Upper lobe of left lung (tissue), 6 donors: ENCODE results near the gene SOX12. TPM values are rescaled to one million over a fixed set of nuclear protein-coding genes. Genes with fewer than 3 reads are reported as not detected.
"Not testable (repeated sequence)": the region's sequence is repeated elsewhere in the genome, so short reads cannot be mapped to it uniquely, and the experiment has no call there.

ENCODE experiments used
- ATAC-seq, 2 donors: fragments of 200-7000 bp; cut with Tn5 transposase; one replicate each; pipeline ENCODE4 v1.9.1; 2022; ENCODE audit warnings: mild to moderate bottlenecking in 2 of 2, moderate library complexity in 2 of 2; ENCODE audit not compliant: low FRiP score in 2 of 2
- DNase-seq, 2 donors: peaks; one replicate each; pipeline ENCODE4 v3.0.0-alpha.2; 2019 to 2020
- H3K27ac ChIP-seq, 4 donors: fragments of 200-600 bp; sonication (generic); one replicate each; pipeline ENCODE4 v1.5.1; 2016 to 2019
- H3K27me3 ChIP-seq, 4 donors: fragments of 200-600 bp; sonication (generic); one replicate each; pipeline ENCODE4 v1.5.1; 2017 to 2019
- H3K36me3 ChIP-seq, 4 donors: fragments of 200-600 bp; sonication (generic); one replicate each; pipeline ENCODE4 v1.5.1; 2016 to 2019
- H3K4me1 ChIP-seq, 4 donors: fragments of 200-600 bp; sonication (generic); one replicate each; pipeline ENCODE4 v1.5.1; 2018 to 2019
- H3K4me3 ChIP-seq, 4 donors: fragments of 200-600 bp; sonication (generic); one replicate each; pipeline ENCODE4 v1.5.1; 2017 to 2019; ENCODE audit warnings: mild to moderate bottlenecking in 2 of 4, moderate library complexity in 1 of 4
- H3K9me3 ChIP-seq, 4 donors: fragments of 200-600 bp; sonication (generic); one replicate each; pipeline ENCODE4 v1.5.1; 2018 to 2019
- CTCF ChIP-seq, 6 experiments: fragments of 450-650 bp in 4 of 6; fragments of 200-600 bp in 2 of 6; sonication (generic) in 2 of 6; IDR thresholded peaks; one replicate each; pipeline ENCODE4 v1.5.1; 2016 to 2019; ENCODE audit warnings: antibody characterized with exemption in 6 of 6
- EP300 ChIP-seq, 4 donors: sonication (generic); formaldehyde crosslinking; IDR thresholded peaks; one replicate each; pipeline ENCODE4 v1.5.1; 2017; ENCODE audit warnings: antibody characterized with exemption in 4 of 4, control low read depth in 2 of 4
- POLR2A ChIP-seq, 4 donors: fragments of 450-650 bp; IDR thresholded peaks; one replicate each; pipeline ENCODE4 v1.5.1; 2016 to 2017; ENCODE audit warnings: antibody characterized with exemption in 4 of 4, mild to moderate bottlenecking in 2 of 4
- POLR2AphosphoS5 ChIP-seq, 2 donors: sonication (generic); formaldehyde crosslinking; IDR thresholded peaks; one replicate each; pipeline ENCODE4 v1.5.1; 2017; ENCODE audit warnings: antibody characterized with exemption in 2 of 2
- WGBS, 2 donors: methylation state at CpG; one replicate each; pipeline ENCODE4 v1.1.5; 2017 to 2018; 5-methylcytosine and 5-hydroxymethylcytosine counted together
- total RNA-seq, 6 donors: library from RNA; depleted of rRNA in 4 of 6; stranded (reverse); fragments of >200 nt in 4 of 6; gene quantifications; one replicate each; pipeline versions ENCODE4 v1.1.0 to v1.2.1, GENCODE V29; 2016 to 2021
- donor health status: DM: no; HTN: no; CAD: no; lungs with moderate emphysema.
- donor health status: DM: no; HTN: yes; CAD: no; lungs with severe emphysema.

SOX12 gene
- total RNA-seq, 6 donors from 2014 or later: 3.8 to 13.5 (median 7.6) TPM

GRCh38 chr20:328975-329695 is 3.8 kb downstream of the SOX12 start:
- 55% methylated on average over 7 of the region's 7 CpGs for WGBS, 2 donors
- ATAC-seq (no peak), DNase-seq (no peak)
- Histone ChIP-seq H3K4me3 (no peak overlapping the region), H3K27me3 (peaks cover 0 to 5% (median 0%) of the 10 kb centered on the region in 4 donors), H3K27ac (peak overlapping the region in 3 of 4 donors; percentile 19 to 78 (median 50)), H3K36me3 (peaks cover 0 to 2% (median 0%) of the 10 kb centered on the region in 4 donors), H3K9me3 (no peaks in the 10 kb centered on the region), H3K4me1 (peaks cover 25 to 57% (median 32%) of the 10 kb centered on the region in 4 donors)
- TF ChIP-seq POLR2A (IDR thresholded peaks at IDR 0.05) (no peak), EP300 (IDR thresholded peaks at IDR 0.05) (no peak), POLR2AphosphoS5 (IDR thresholded peaks at IDR 0.05) (no peak), CTCF (IDR thresholded peaks at IDR 0.05) (no peak)

- Histone ChIP-seq H3K9me3 (no peaks in the 10 kb centered on the region), H3K4me1 (peaks cover 24 to 50% (median 29%) of the 10 kb centered on the region in 4 donors), H3K36me3 (peaks cover 0 to 2% (median 0%) of the 10 kb centered on the region in 4 donors), H3K27ac (peak overlapping the region in 3 of 4 donors; percentile 2 to 78 (median 50)), H3K4me3 (no peak overlapping the region), H3K27me3 (peaks cover 0 to 5% (median 0%) of the 10 kb centered on the region in 4 donors)
- DNase-seq: no peak
- TF ChIP-seq EP300 (IDR thresholded peaks at IDR 0.05) (no peak), POLR2A (IDR thresholded peaks at IDR 0.05) (no peak), POLR2AphosphoS5 (IDR thresholded peaks at IDR 0.05) (no peak), CTCF (IDR thresholded peaks at IDR 0.05) (no peak)
- ATAC-seq: no peak
- WGBS, 2 donors: 53 to 70% methylated on average over 4 of the region's 4 CpGs
These were observed 4.5 kb downstream of the SOX12 start for GRCh38 chr20:329851-330232.

- H3K27me3 ChIP-seq: peaks cover 0 to 5% (median 0%) of the 10 kb centered on the region in 4 donors
- no peaks in the 10 kb centered on the region for H3K9me3 ChIP-seq
- ATAC-seq (peak; percentile 66 to 79), DNase-seq (peak in 1 of 2 donors; percentile 66)
- no peak overlapping the region for H3K4me3 ChIP-seq
- H3K27ac ChIP-seq: peak overlapping the region in 3 of 4 donors; percentile 2 to 78 (median 18)
- H3K4me1 ChIP-seq: peaks cover 24 to 49% (median 29%) of the 10 kb centered on the region in 4 donors
- TF ChIP-seq POLR2AphosphoS5 (IDR thresholded peaks at IDR 0.05) (no peak), CTCF (IDR thresholded peaks at IDR 0.05) (peak; percentile 64 to 91 (median 82))
- H3K36me3 ChIP-seq: peaks cover 0 to 2% (median 0%) of the 10 kb centered on the region in 4 donors
- WGBS, 2 donors: 49 to 51% methylated on average over 12 to 16 of the region's 16 CpGs
These were observed 5.1 kb downstream of the SOX12 start for GRCh38 chr20:330233-331149.

GRCh38 chr20:334578-334977 is 9.2 kb downstream of the SOX12 start:
- Histone ChIP-seq H3K4me3 (no peak overlapping the region), H3K27me3 (no peaks in the 10 kb centered on the region), H3K9me3 (no peaks in the 10 kb centered on the region), H3K4me1 (peaks cover 9 to 11% (median 10%) of the 10 kb centered on the region in 4 donors), H3K36me3 (peaks cover 0 to 2% (median 0%) of the 10 kb centered on the region in 4 donors), H3K27ac (no peak overlapping the region)
- ATAC-seq (no peak), DNase-seq (no peak)
- 97 to 98% methylated on average over 8 of the region's 8 CpGs for WGBS, 2 donors
- no peak for TF ChIP-seq POLR2A (IDR thresholded peaks at IDR 0.05)
- no peak for TF ChIP-seq POLR2AphosphoS5 (IDR thresholded peaks at IDR 0.05)
- no peak for TF ChIP-seq EP300 (IDR thresholded peaks at IDR 0.05)
- no peak for TF ChIP-seq CTCF (IDR thresholded peaks at IDR 0.05)

- DNase-seq, H3K4me3 ChIP-seq, H3K4me1 ChIP-seq, H3K27ac ChIP-seq, ATAC-seq, H3K36me3 ChIP-seq, H3K9me3 ChIP-seq, H3K27me3 ChIP-seq: not testable (repeated sequence)
- WGBS, 2 donors: 94 to 100% methylated on average over 1 of the region's 1 CpG
These were observed 10.7 kb downstream of the SOX12 start for GRCh38 chr20:336040-336439.
